ENCODE results near the gene PLPP4.

Gene PLPP4

DNA sequence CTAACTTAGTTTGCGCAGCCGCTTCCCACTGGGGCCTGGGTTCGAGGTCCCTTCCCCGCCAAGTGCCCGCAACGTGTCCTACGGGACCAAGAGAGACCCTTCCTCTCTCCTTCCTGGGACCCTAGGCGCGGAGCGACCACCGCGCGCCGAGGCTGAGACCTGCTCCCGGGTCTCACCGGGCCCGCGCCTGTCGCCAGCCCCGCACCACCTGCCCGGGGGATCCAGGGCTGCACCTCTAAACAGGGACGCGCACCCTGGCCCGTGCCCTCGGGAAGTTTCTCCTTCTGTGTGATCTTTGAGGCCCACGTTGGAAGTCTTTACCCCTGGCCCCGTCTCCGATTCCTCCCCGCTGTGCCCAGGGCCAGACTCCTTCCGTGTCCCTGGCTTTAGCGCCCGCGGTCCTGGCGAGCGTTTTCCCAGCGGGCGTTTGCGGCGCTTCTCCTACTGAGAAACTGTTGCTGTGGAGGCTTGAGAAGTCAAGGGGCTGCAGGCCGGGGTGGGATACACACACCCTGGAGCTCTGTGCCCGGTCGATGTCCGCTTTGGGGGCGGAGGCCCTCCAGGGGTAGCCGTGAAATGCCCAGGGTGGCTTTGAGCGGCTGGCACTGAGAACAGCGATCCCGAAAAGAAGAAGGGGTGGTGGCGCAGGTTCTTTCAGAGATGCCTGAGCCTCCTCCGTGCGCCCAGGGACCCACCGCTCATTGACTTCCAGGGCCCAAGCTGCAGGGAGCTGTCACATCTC lies 575 bp downstream of the PLPP4 start:
- no peak for DNase-seq

DNA sequence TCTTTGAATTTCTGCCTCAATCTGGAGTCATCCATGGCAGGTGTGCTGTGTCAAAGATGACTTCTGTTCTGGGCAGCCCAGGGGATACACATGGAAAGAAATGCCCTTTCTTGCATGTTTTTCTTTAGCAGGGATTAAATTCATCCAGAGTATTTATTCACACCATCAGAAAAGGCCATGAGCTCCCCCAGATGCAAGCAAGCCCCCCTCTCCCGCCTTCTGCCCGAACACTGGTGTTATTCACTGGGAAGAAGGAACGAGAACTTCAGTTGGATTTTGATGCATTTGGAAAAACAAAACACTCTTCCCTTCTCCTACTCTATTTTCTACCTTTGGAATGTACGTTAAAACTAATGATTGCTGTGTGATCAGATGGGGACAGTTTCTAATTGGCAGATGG lies 1.4 kb downstream of the PLPP4 start:
- no peak for DNase-seq

DNA sequence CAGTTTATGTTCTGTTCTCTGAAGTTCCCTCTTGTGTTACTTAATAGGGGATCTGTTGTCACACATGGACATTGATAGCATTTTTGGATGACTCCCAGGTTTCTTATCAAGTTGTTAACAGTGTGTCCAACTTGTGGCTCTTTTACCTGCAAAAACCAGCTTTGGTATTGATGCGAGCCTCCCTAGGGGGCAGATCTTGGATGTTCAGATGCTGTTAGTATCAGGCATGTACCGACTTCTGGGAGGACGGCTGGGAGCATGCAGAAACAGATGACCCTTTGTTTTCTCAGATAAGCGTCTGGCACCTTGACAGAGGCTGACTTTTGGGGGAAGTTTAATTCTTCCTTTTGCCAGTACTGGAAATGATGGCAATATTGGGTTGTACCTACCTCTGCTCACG lies 2.2 kb downstream of the PLPP4 start:
- no peak for DNase-seq

DNA sequence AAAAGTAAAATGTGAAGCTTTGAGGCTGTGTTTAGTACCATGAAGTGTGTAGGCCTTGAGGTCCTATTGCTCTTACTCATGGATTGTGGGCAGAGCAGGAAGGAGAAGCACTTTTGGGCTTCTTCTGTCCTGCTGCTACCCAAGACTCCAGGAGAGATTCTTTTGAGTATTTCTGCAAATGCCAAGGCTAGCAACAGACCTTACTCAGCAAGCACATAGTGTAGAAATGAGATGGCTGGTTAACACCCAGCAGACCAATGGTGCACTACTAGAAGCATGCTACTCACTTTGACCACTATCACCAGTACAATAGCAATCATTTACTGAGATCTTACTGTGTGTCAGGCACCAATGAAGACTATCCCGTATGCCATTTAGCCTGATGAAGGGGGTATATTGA lies 3.2 kb downstream of the PLPP4 start:
- no peak for DNase-seq

DNA sequence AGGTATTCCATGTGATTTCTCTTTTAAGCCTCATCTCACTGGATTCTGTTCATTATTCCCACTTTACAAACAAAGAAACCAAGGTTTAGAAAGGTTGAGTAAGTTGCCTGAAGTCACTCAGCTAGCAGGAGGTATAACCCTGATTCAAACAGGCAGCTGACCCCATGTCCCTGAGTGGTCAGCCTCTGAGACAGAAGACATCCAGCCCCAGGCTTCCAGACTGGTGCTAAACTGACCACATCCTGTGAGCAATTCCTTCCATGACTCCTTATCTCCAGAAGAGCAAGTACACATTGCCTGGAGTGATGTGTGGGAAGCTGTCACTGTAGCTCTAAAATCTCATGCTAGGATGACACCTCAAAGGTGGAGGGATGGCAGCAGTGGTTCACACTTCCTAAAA lies 3.7 kb downstream of the PLPP4 start:
- DNase-seq: no peak

DNA sequence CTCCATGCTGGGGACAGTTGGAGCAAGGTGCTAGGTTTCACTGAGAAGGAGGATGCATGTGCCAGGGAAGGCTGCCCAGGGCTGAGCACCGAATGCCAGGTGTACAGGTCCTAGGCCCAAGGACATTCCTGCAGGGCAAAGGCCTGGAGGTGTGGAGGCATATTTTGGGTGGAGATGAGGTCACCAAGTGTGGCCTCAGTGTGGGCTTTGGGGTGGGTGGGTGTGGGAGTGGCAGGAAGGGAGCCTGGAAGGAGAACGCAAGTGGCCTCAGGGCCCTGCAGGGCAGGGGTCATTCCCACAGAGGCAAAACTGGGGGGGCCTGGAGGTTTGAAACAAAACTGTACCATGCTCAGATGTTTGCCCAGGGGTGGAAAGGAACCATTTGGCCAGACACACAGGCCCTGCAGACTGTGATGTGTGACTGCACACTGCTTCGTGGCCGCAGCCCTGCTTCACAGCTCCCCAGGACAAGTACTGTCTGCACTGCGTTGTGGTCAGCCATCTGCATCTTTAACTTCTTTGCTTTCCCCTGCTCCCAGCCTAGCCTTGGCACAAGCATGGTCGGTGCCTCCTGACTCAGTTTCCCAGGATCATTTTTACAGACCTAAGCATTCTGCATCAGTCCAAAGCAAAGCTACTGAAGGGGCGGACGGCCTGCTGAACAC lies 5.1 kb downstream of the PLPP4 start:
- DNase-seq: no peak

DNA sequence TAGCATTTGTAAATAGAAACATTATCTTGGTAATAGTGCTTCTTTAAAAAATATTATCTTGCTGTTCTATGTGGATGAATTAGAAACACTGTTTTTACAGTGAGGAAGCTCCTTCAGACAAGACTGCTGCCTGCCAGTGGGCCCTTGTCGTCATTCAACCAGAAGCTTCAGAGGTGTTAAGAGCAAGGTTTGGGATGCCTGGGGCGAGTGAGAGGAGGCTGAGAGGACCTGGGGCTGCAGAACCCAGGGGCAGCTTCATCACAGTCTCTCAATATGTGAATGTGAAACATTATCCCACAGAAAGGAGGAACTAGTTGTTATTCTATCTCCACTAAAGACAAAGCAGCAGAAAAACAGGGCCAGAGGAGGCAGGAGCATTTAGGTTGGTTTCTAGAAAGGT lies 8.1 kb downstream of the PLPP4 start:
- DNase-seq: no peak

DNA sequence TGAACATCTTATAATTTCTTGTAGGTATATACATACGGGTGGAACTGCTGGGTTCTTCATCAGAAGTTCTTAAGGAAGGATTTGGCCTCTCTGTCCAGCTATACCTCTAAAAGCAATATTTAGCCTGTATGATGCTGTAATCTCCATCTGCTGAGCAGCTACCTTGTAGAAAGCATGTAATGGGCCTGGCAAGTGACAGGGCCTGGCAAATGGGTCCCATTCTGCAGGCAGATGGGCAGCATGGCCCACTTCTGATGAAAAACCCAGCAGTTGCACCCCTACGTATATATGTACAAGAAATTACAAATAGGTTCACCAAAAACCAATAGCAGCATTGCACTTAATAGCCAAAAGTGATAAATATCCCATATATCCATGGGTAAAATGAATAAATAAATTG lies 9.0 kb downstream of the PLPP4 start:
- DNase-seq: no peak

DNA sequence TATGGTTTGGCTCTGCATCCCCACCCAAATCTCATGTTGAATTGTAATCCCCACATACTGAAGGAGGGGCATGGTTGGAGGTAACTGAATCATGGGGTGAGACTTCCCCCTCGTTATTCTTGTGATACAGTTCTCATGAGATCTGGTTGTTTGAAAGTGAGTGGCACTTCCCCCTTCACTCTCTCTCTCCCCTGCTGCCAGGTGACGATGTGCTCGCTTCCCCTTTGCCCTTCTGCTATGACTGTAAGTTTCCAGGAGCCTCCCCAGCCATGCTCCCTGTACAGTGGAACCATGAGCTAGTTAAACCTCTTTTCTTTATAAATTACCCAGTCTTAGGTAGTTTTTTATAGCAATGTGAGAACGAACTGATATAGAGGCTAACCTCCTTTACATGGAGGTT lies 16.6 kb downstream of the PLPP4 start:
- DNase-seq: no peak

DNA sequence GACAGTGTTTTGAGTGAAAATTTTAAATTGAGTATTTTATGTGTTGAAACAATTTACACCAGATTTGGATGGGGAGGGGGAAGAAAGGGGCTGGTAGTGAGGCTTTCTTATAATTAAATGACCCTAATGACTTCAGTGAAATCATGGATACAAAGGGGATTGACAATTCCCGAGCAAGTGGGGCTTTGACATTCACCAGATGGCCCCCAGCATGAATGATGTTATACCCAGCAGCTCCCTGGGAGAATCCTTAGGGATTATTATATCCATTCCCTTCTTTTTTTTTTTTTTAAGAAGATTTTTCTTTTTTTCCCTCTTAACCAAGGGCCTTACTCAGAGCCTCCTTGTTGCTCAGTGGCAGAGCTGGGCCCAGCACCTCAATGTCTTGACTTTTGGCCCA lies 17.9 kb downstream of the PLPP4 start:
- no peak for DNase-seq

DNA sequence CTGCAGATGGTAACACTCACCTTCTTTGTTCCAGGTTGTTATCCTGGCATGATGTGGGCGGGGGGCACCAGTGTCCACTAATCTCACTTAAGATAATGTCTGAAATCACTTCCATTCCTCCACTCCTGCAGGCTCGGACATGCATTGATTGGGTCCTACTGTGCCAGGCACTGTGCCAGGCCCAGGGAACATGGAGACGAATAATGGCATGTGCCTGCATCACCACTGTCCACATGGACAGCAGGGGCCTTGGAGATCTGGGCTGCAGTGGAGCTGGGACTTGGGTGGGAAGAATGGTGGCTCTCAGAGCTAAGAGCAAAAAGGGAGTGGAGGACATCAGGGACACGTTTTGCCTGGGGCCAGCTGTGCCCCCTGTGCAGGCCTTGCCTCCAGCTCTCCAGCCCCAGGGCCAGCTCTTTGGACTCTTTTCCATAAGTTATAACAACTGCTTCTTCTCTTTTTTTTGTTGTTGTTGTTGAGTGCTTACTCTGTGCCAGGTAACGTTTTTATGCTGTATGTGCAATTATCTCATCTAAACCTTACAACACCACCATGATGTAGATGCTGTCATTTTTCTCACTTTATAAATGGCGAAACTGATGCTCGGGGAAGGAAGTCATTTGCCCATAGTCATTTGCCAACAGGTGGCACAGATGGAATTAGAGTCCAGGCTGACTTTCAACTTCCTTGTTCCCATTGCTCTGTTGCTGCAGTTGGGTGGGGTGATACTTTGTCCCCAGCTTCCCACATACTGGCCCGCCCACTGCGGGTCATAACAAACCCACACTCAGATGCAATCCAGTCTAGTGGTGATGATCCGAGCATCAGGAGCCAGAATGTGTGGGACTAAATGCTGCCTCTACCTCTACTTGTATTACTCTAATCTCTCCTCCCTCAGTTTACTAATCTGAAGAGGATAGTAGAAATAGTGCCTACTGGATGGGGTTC lies 19.1 kb downstream of the PLPP4 start:
- DNase-seq: no peak

DNA sequence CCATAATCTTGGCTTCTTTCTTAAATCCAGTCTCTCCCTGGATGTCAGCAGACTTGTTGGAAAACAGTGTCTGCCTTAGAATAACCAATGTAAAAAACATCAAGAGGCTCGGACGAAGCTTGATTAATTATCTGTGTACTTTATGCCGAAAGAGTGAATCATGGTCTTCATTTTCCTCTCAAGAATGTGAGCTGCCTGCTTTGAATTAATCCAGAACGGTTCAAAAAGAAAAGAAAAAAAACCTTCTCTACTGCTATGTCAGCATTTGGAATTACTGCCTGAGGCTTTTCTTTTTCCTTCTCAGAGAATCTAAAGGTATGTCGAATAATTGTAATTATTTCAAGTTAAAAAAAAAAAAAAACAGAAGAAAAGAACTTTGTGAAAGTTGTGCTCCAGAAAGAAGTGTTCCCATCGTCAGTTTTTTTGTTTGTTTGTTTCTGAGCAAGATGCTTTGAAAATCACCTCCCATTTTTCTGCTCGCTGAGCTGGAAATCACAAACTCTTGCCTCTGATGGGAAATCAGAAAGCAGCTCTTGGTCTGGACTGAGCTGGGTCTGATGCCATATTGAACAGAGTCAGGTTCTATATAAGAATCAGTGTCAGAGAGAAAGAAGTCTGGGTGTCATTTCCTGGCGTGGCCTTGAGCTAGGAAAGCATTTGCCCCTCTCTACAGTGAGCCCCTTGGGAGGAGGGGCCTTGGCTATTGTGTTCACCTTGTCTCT lies 20.2 kb downstream of the PLPP4 start:
- no peak for DNase-seq

DNA sequence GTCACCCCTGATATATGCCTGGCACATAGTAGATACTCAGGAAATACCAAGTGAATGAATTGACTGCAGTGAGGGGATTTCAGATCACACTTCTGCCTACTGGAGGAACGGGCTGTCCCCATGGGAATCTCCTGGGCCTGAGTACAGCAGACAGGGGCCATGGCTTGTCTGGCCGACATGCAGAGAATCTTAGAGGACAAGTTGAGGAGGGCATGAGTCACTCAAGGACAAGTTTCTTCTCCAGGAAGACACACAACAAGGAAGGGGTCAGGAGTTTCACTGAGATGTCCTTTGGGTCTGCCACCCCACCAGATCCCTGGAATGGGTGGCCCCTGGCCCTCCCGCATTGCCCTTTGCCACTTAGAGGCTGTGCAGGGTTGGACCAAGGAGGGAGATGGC lies 20.7 kb downstream of the PLPP4 start:
- DNase-seq: no peak

DNA sequence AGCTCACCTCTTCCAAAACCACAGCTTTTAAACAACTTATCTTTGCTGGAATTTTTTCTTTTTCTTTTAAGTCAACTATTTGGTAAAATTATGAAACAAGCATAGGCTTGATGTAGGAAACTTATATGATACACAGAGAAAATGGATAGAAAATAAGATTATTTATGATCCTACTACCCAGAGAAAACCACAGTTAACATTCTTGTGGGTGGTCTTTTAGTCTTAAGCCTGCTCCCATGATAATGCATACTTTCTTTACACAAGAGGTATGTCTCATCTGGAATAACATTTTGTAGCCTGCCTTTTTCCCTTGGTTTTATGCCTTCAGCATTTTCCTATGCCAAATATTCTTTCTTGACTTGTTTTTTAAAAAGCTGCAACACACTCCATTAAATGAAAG lies 21.4 kb downstream of the PLPP4 start:
- no peak for DNase-seq

DNA sequence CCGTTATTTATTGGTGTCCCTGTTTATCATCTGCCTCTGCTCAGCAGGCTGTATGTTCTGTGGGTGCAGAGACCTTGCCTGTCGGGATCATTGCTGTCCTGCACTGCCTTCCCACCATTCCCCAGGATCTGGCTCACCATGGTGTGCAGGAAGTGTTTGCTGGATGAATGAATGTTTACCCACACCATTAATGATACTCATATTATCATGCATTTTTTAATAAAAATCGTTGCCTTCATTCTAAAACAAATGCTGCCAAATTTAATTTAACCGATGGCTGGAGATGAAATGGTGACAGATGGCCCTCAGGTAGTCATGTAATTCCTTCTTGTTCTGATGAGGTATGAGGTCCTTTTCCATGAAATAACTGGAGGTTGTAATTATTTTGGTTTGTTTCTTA lies 22.5 kb downstream of the PLPP4 start:
- DNase-seq: no peak

DNA sequence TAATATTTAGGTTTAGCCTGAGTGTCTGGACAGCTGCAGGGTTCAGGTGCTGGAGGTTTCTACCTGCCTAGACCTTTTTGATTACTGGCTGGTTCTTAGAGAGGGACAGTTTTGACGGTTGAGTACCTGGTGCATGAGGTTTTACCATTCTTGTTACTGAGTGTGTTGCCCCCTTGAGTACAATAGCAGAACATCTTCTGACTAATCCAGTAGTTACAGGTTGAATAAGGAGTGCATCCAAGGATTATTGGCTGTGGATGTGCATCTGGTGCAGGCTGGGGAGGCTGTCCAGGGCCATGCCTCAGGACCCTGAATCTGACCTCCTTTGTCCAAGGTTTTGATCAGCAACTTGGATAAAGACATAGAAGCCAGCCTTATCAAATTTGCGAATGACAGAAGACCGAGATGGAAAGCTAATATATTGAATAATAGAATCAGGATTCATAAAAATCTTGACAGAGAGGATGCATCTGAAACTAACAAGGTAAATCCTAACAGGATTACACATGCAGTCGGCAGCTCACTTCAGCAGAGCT lies 23.1 kb downstream of the PLPP4 start:
- DNase-seq: no peak

DNA sequence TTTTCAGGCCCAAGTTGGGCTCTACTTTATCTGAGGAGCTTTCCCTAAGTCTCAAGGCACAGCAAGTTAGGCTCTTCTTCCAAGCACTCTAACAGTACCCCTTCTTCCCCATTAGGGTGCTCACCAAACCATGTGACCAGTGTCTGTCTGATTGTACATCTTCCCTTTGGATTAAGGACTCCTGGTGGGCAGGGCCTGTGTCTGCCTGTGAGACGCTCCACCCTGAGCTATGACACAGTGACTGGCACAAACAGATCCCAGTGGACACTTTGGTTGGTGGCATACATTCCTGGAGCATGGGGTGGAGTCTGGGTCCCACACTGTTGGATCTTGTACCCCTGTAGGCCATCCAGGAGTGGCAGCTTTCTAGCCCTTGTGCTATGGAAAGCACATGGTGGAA lies 23.8 kb downstream of the PLPP4 start:
- no peak for DNase-seq

DNA sequence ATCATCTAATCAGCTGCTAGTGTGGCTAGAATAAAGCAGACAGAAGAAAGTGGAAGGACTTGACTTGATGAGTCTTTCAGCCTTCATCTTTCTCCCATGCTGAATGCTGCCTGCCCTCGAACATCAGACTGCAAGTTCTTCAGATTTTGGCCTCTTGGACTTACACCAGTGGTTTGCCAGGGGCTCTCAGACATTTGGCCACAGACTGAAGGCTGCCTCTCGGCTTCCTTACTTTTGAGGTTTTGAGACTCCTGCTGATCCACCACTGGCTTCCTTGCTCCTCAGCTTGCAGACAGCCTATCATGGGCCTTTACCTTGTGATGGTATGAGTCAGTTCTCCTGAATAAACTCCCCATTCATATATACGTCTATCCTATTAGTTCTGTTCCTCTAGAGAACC lies 26.0 kb downstream of the PLPP4 start:
- DNase-seq: no peak

DNA sequence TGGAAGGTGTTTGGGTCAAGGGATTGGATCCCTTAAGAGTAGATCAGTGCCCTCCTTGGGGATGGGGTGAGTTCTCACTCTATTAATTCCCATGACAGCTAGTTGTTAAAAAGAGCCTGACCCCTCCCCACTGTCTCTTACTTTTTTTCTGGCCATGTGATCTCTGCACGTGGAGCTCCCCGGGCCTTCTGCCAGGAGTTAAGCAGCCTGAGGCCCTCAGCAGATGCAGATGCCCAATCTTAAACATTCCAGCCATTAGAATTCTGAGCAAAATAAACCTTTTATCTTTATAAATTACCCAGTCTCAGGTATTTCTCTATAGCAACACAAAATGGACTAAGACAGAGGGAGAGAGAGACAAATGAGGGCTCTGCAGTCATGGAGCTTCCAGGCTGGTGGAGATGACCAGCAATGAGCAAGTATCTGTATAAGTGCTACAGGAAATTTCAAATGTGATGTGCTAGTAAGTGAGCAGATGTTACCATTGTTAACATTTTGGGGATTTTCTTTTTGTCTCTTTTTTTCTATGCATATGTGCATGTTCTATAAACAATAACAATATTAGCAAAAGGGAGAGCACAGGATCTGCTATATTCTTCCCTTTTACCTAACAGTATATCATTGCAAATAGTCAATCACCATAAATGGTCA lies 26.7 kb downstream of the PLPP4 start:
- DNase-seq: no peak

DNA sequence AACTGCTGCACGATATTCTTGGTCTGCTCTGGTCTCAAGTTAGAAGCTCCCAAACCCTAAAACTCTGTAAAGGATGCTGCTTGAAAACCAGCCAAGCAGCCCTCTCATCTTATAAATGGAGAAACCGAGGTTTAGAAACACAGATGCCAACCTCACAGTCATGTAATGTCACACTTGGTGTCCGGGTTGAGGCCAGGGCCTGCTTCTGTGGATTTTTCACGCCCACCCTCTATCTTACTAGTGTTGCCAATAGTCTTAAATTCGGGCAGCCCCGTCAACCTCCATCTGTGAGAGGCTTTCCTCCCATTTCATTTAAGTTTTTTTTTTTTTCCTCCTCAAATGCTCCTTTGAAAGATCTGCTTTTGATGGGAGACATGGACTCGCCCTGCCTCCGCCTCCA lies 28.9 kb downstream of the PLPP4 start:
- no peak for DNase-seq

DNA sequence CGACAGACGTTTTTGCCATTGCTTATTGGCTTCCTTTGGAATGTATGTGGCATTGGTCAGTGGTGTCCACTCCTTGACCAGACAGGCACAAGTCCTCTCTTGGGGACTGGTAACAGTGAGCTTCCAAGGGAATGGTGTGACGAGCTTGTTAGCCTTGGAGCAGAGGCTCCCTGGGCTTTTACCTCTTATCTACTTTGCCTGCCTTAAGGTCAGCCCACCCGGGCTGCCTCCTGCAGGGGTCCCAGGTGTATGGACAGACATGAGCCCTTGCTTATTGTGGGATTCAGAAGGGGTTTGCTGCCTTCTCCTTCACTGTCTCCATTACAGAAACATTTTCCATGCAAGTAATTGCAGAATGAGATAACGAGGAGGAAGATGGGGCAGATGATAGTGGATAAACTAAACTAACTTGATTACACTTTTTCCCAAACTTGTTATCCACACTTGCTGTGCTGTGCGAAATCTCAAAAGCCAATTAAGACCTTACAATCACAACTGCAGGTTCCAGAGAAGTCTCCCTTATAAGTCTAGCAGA lies 29.7 kb downstream of the PLPP4 start:
- DNase-seq: no peak

DNA sequence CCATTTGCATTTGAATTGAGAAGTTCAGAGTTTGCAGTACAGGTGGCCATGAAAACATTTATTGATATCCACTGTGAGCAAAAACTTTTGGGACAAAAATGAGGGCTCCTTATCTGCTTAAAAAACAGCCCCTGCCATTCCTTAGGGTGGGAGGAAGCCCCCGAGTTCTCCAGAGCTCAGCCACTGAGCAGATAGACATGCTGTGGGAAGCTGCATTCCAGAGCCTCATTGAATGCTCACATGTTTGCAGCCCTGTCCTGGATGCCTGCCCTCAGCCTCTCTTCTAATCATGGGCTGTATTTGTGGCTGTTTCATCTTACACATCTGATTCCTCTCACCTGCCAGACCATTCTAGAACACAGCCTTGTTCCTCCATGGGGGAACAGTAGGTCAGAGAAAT lies 33.3 kb downstream of the PLPP4 start:
- DNase-seq: no peak

Measured in NCI-H774 (cell line).